HG03097 (cell line): Measurements from ENCODE around the gene AGPAT4.

ENCODE experiments used
- ATAC-seq: cut with Tn5 transposase; IDR thresholded peaks from one replicate; pipeline ENCODE4 v1.9.1; 2021; ENCODE audit not compliant: unreplicated experiment, low FRiP score

The AGPAT4 gene

DNA sequence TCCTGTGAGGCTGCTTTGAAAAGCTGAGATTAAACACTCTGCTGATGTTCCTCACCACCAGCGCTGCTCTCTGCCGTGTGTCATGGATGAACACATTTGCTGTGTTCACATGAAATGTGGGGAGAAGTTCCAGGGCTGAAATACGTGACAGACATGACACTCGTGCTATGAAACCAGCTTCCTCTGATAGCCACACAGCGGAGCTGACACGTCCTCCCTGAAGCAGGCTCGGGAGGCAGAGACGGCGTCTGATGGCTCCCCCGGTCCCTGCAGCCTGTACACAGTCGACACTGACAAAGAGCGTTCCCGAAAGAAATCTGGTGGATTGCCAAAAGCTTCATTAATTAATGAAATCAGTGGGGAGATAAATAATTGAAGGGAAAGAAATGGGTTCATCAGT, 17.5 kb downstream of the AGPAT4 start:
- ATAC-seq, result no peak

DNA sequence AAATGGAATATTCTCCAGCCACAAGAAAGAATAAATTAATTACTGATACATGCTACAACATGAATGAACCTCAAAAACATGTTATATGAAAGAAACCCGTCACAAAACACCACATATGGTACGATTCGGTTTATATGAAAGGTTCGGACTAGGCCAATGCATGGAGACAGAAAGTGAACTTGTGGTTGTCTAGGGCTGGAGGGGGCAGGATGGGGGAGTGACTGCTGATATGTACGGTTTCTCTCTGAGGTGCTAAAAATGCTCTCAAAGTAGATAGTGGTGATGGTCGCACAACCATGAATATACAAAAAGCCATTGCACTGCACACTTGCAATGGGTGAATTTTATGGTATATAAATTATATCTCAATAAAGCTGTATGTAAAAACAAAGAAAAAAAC, 18.3 kb downstream of the AGPAT4 start:
- no peak for ATAC-seq

DNA sequence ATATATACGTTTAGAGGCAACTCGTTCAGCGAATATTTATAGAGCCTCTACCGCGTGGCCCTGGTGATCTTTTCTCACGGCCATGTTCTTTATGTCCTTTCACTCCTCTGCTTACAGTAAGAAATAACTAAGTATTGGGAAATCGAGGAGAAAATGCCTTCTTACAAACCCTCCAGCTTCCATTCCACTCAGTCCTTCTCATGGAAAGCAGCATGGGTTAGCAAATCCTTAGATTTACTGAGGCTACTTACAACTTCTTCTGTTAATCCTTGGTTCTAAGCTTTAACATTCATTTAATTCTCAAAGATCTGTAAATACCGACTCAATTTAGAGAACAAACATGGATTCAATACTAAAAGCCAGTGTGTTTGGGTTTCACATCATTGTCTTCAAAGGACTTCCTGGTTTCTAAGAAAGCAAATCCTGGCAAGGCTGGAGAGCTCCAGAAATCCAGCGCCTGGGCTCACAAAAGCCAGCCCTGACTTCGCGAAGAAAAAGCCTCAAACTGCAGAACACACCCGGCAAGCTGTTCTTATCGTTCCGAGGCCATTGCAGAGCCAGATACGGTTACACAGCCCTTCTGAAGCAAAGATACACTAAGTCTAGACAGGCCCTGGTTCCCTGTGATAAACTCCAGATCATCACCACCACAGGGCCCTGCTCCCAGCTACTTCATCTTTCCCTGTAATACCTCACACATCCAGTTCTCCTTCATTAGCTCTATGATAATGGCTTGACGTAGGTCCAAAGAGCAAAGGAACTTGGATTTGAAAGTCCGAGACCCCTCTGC, 19.2 kb downstream of the AGPAT4 start:
- ATAC-seq, result no peak

DNA sequence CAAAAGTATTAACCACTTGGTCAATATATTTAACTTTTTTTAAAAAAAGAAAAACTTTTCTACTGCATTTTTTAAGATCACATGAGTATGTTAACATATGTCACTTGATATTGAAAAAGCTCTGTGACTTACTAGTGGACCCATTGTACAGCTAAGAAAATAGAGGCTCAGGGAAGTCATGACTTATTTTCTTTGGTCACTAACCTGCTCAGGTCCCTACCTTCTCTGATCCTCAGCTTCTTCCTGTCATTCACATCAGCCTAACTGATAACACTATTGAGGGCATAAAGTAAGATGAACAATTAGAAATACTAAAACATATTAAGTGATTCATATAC, 19.8 kb downstream of the AGPAT4 start:
- no peak for ATAC-seq

DNA sequence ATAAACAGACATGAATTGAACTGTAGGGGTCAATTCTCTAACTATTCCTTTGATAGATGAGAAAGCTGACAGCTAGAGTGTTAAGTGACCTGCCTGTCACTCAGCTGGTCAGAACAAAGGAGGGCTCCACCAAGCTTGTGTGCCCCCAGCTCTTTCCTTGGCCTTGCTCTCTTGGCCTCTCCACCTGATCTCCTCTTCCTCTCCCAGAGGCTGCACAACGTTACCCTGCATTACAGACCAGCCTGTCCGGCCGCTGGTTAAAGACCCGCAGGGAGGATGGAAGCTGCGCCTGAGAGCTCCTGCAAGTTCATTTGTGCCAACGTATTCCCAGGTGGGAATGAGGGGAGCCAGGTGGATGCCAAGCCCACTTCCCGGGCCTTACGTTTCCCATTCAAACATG, 22.5 kb downstream of the AGPAT4 start:
- ATAC-seq, result no peak

DNA sequence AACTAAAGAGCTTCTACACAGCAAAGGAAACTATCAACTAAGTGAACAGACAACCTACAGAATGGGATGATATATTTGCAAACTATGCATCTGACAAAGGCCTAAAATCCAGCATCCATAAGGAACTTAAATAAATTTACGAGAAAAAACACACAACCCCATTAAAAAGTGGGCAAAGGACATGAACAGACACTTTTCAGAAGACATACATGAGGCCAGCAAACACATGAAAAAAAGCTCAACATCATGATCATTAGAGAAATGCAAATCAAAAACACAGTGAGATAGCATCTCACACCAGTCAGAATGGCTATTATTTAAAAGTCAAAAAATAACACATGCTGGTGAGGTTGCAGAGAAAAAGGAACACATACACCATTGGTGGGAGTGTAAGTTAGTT, 24.5 kb downstream of the AGPAT4 start:
- ATAC-seq, result no peak

DNA sequence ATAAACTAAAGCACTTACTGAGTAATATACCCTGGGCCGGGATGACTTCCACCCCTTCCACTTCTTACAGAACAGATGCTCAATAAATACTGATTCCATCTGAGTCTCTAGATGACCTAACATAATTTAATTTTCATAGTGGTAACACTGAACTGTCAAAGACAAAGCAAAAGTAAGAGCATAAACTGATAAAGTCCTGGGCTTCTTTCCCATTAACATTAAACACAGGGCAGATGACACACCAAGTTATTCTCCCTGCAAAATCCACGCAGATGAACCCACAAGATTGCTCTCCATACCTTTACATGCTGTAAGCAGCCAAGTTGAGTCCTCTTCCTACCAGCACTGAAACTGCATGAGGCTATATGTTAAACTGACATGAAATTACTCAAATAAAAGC, 27.1 kb downstream of the AGPAT4 start:
- ATAC-seq, result no peak

DNA sequence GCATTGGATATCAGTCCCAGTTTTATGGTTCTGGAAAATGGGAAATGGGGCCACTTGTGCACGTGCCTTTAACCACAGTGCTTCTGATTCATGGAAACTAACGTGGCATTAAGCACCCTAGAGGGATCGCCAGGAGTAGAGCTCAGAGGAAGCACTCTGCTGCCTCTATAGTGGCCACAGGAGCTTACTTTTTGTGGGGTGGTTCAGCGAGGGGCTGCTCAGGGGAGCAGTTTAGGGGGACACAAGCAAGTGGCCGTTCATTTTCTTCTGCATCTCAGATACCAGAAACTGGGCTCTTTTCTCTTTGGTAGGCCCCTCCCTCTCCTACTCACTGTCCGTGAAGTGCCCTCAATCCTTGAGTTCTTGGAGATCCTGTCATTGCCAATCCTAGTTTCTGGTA, 28.5 kb downstream of the AGPAT4 start:
- no peak for ATAC-seq

DNA sequence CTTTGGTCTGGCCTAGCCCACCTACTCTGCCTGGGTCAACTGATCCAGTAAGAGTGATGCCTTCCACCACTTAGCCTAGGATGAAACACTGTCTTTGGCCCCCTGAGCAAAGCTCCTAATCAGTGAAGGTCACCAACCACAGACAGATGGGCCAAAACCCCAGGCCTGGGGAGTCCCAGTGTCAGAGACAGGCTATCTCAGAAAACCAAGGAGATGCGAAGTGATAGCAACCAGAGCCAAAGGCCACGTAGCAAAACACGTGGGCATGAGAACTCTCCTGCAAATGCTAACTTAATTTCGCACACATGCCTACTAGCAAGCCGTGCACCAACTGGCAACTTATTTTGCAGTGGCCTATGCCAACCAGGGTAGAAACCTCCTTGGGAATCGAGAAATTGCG, 29.1 kb downstream of the AGPAT4 start:
- no peak for ATAC-seq

DNA sequence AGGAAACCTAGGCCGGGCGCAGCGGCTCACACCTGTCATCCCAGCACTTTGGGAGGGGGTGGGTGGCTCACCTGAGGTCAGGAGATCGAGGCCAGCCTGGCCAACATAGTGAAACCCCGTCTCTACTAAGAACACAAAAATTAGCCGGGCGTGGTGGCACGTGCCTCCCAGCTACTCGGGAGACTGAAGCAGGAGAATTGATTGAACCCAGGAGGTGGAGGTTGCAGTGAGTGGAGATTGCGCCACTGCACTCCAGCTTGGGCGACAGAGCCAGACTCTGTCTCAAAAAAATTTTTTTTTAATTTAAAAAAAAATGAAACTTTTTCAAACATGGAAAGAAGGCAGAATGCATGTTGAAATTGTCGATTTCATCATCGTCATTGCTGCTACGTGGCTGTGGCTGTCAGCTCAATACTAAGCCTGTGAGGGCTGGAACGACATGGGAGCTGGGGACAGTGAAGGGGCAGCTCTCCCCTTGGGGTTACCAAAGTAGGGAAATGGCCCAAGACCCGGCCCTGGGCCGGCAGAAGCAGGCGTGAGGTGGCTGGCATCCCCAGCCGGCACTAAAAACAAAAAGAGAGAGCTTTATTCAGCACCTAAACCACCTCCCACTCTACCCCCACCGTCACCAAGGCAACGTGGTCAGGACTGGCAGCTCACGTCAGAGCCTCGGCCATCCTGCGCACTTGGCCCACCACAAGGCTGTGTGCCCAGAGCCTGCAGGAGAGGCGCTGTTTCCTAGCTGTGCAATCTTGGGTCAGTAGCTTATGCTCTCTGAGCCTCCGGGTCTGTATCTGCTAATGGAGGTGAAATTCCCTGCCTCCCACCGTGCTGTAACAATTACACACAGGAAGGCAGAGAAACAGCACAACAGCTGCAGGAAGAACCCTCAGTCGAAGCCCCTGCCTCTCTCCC, 30.8 kb downstream of the AGPAT4 start:
- ATAC-seq, result no peak

DNA sequence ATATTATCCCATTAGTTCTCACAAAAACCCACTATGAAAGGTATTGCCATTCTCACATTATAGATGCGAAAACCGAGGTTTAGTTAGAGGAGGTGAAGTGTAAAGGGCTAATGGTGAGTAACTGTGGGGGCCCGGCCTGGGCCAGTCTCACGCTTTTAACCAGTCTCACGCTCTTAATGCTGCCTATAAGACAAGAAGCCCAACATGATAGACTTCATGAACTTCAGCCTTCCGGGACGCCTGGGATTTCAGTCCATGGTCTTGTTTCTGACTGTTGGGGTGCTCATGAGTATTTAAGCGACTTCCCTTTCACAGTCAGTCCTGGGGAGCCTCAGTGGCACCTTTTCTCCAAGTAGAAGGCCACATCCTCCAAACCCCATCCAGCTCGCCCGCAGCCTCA, 31.7 kb downstream of the AGPAT4 start:
- ATAC-seq, result no peak

DNA sequence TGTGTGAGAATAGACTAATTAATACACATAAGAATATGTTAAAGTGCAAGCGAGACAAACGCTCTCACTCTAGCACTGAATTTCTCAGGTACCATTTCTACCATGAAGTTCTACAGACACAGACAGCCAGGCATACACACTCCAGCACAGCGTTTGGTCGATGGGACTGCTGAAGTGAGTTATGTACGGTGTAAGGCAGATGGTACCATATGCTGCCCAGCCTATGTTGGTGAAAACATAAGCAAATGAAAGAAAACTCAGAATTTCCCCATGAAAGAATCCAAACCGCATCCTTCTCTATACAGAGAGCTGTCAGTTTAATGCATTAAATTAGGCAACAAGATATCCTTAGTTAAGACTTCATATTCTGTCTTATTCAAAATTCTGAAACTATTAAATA, 34.9 kb downstream of the AGPAT4 start:
- ATAC-seq, result no peak

DNA sequence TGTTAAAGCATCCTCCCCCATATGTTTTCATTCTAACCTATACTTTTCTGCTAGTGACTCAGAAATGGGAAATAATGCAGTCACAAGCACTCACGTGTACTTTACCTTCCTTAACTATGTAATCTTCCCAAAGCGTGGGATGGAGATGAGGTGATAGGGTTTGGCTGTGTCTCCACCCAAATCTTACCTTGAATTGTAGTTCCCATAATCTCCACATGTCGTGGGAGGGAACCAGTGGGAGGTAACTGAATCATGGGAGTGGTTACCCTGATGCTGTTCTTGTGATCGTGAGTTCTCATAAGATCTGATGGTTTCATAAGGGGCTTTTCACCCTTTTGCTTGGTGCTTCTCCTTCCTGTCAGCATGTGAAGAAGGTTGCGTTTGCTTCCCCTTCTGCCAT, 35.4 kb downstream of the AGPAT4 start:
- no peak for ATAC-seq

DNA sequence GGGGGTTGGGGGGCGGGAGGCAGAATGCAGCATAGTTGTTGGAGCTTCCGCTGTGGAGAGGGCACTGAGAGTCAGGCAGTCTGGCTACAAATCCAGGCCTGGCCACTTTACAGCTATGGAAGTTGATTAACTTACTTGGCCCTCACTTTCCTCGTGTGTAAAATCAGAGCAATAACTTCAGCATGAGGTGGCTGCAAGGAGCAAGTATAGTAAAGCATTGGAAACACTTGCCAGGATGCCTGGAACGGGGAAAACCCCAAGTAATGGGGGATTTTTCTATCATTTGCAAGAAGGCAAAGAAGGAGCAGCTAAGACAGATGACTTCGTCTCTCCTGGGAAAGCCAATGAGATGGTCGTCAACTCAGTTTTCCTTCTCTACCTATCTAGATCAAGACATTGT, 35.8 kb downstream of the AGPAT4 start:
- ATAC-seq, result no peak

DNA sequence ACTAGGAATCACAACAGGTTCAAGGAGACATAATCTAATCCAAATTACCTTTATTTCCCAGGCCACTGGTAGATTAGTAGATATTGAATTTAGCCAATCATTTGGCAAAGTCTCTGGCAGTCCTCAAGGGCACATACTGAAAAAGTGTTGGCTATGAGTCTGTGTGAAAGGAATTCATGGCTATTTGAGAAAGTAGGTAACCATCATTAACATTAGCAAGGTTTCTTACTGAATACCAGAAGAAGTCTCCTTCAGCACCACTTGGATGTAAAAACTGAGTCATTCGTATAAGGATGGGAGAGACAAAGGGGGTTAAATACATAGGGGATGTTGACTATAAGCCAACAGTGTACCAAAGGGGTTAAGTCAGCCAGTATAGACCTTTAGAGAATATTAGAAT, 36.7 kb downstream of the AGPAT4 start:
- no peak for ATAC-seq

DNA sequence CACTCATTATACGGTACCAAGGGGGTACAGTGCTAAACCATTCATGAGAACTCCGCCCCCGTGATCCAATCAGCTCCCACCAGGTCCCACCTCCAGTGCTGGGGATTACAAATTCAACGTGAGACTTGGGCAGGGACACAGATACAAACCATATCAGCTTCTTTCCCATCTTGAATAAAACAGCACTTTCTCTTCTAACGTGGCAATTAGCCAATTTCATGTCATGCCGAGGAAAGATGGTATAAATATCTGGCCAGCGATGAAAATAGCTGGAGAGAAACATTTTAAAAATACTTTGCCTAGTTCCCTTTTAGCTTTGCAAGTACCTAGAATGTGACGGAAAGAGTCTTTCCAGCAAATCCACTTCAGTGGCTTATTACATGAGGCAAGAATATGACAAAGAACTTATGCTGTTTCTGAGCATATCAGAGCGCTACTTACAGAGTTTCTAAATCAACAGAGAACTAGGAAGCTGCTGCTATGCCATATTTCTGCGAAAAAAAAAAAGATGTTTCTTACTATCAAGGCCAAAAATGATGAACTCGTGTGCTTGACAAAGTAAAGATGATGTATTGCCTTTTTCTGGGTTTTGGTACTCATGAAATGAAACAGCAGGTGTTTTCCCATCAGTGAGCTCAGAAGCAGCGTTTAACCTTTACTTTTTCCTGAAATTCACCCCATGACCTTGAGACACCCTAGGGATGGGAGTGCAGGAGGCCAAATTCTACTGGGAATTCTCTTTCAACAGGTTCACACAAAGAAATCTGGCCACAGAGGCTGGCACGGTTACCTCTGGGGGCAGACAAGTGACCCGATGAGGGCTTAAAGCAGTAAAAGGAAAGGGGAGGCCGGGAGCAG, 37.9 kb downstream of the AGPAT4 start:
- no peak for ATAC-seq

DNA sequence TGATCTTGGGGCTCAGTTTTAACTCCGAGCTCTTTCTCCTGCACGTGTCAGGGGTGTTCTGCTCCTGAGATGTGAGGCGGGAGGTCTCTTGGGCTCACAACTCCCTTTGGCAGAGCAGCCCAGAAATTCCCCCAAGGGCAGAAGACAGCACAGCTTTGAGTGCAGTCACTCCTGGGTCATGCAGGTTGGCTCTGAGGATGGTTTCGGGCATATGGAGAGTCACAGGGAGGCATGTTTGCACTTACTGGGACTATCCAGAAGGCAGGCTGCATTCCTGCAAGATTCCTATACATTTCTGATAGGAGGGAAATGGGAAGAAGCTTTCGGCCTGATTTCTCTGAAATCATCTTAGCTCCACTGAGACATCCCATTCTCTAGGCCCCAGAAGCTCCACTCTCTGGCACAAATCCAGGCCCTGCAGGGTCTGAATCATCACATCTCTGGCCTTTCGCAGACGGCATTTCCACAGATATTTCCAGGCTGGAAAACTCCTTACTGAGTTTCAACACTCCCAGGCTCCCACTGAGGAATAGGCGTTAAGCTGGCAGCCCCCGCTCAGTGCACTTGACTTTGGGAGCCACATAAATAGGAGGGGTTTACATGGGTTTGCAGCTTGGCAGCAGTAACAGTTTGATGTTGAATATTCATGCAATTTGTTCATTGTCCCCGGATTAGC, 39.7 kb downstream of the AGPAT4 start:
- no peak for ATAC-seq

DNA sequence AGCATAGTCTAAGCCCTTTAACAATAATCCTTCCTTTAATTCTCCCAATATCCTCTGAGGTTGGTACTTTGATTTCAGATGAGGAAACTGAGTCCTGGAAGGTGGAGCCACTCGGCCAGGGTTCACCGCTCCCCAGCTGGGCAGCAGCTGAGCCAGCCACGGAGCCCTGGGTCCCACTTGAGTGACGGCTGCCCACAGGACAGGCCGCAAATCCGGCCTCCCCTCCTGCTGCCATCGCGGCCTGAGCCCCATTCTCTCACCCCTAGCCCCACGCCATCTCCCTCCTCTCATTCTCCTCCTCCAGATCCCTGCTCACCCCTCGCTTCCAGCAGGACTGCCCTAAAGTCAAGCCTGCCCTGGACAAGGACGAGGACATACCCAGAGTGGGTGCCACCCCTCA, 41.4 kb downstream of the AGPAT4 start:
- ATAC-seq, result no peak

DNA sequence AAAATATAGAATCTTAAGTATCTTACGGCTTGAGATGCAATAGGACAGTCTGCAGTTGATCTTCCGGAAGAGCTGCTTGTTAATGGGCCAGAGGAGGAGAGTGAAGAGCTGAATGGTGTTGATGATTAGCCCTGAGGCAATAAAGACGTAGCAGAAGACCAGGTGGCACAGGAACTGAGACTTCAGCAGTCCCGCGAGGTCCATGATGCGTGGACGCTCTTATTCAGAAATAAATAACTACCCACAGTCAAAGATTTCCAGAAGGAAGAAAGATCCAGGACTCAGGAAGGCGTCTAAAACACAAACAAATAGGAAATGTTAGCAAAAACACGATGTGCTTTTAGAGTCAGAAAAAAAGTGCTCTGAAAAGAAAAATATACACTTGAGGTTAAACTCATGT, 41.9 kb downstream of the AGPAT4 start:
- ATAC-seq, result no peak

DNA sequence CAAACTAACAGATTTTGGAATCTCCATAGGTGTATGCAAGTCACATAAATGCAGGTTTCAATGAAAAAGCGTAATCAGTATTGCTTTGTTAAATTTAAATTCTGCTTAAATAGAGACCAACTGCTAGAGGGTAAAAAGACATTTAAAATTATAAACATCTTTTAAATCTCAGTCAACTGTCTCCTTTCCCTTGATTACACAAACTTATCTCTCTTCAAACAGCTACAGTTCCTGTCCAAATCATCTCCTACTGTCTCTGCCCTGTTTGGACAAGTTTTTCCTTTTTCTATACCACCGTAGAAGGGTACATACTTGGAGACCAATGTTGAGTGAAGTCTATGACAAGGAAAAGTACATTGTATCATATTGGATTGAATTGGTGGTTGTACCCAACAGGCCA, 43.5 kb downstream of the AGPAT4 start:
- ATAC-seq, result no peak
